T follicular helper cell (primary cell): ENCODE data around the gene KLHL25.

Experiments
- DNase-seq: peaks from one replicate; pipeline ENCODE4 v3.0.0-alpha.2; 2020; ENCODE audit warnings: low read depth

The KLHL25 gene

DNA sequence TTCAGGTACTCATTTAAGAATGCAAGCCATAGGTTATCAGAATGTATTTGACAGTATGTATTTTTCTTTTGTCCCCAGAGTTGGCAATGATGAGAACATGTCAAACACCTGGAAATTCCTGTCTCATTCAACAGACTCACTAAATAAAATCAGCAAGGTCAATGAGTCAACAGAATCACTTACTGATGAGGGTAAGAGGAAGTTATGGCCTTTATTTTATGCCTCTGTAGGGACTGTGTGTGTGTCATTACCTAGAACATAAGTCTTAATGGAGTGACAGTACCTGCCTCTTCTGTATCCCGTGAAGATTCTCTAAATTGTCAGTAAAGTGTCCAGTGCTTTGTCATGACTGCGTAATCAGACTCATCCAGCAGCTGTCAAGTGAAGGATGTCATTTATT, 77.5 kb downstream of the KLHL25 start:
- no peak for DNase-seq

- no peak for DNase-seq
Measured at GRCh38 chr15:85716261-85716660, 78.5 kb downstream of the KLHL25 start.

GRCh38 chr15:85711580-85712192, 83.0 kb downstream of the KLHL25 start:
- DNase-seq, result no peak

DNA sequence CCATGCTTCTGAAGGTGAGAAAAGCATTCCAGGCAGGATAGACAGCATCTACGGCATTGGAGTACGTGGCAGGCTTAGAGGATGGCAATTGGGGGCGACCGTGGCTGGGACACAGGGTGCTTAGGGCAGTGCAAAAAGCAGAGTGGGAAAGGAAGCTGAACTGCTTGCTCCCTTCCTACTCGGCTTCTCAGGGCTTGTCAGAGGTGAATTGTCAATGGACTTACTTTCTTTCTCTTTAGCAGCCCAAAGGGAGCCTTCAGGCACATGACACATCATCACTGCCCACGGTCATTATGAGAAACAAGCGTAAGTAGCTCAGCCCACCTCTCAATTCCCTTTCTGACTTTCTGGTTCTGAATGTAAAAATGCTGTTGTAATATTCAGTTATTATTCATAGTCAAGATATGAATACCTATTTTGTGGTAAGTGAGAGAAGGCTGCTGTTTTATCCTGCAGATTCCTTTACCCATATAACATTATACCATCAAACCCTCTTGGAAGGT, 84.3 kb downstream of the KLHL25 start:
- DNase-seq, result no peak
